MCF 10A (cell line): ENCODE results near the gene GTPBP6. TPM values are rescaled to one million over a fixed set of nuclear protein-coding genes. Genes with fewer than 3 reads are reported as not detected.

Experiments
- BruUV-seq: library from RNA; stranded (reverse); fragments of 400-500 nt; replicated peaks from 2 replicates; lab custom pipeline; 2021; lab: Mats Ljungman, UMichigan
- CTCF ChIA-PET: fragments of 300-600 bp; sonication (Branson Sonifier 250); formaldehyde crosslinking; extraction: SDS; loops from one replicate; lab custom pipeline; 2021; ENCODE audit warnings: antibody characterized with exemption, inconsistent platforms; lab: Yijun Ruan, JAX
- POLR2A ChIA-PET: fragments of 300-600, 350-650 bp; sonication (Branson Sonifier 250); formaldehyde crosslinking; extraction: SDS; loops from one replicate; lab custom pipeline; 2020; ENCODE audit warnings: antibody characterized with exemption, inconsistent platforms; lab: Yijun Ruan, JAX
- DNase-seq: peaks from one replicate; pipeline ENCODE4 v3.0.0-alpha.2; 2018; ENCODE audit not compliant: unreplicated experiment
- H3K27ac Mint-ChIP-seq: one replicate; pipeline ENCODE4 v1.8.0; 2022; ENCODE audit warnings: mild to moderate bottlenecking, low read depth, mixed read lengths; ENCODE audit not compliant: unreplicated experiment
- H3K27me3 Mint-ChIP-seq: one replicate; pipeline ENCODE4 v1.8.0; 2022; ENCODE audit warnings: mixed read lengths; ENCODE audit not compliant: insufficient read depth, unreplicated experiment
- H3K36me3 Mint-ChIP-seq: one replicate; pipeline ENCODE4 v1.8.0; 2022; ENCODE audit warnings: mild to moderate bottlenecking, moderate library complexity, mixed read lengths; ENCODE audit not compliant: insufficient read depth, unreplicated experiment
- H3K4me1 Mint-ChIP-seq: one replicate; pipeline ENCODE4 v1.8.0; 2022; ENCODE audit warnings: mixed read lengths; ENCODE audit not compliant: insufficient read depth, unreplicated experiment
- H3K4me3 Mint-ChIP-seq: one replicate; pipeline ENCODE4 v1.8.0; 2022; ENCODE audit warnings: mild to moderate bottlenecking, moderate library complexity, mixed read lengths; ENCODE audit not compliant: unreplicated experiment
- H3K9me3 Mint-ChIP-seq: one replicate; pipeline ENCODE4 v1.8.0; 2022; ENCODE audit warnings: mixed read lengths; ENCODE audit not compliant: unreplicated experiment
- CTCF ChIP-seq: fragments of 200-600 bp; IDR thresholded peaks from one replicate; pipeline ENCODE4 v1.8.0; 2022; ENCODE audit warnings: antibody characterized with exemption, mild to moderate bottlenecking; ENCODE audit not compliant: unreplicated experiment
- intact Hi-C: fragments of 100-400 bp; cut with micrococcal nuclease; formaldehyde crosslinking; loops from 2 replicates; pipeline ENCODE4 v1.14.1; 2022
- total RNA-seq: library from RNA; stranded (reverse); gene quantifications from 2 replicates; pipeline ENCODE4 v1.2.3, GENCODE V29; 2022

GTPBP6 gene
- total RNA-seq, 1 experiment from 2014 or later: 73.4 TPM

- POLR2A ChIA-PET: no interaction called here
- BruUV-seq: no TSS peak
- no peak for TF ChIP-seq CTCF
- CTCF ChIA-PET: no interaction called here
- no peaks in the 10 kb centered on the region for H3K27me3 Mint-ChIP-seq
- no peaks in the 10 kb centered on the region for H3K9me3 Mint-ChIP-seq
- no peak overlapping the region for H3K27ac Mint-ChIP-seq
- H3K36me3 Mint-ChIP-seq: peaks cover 58% of the 10 kb centered on the region
- DNase-seq: no peak
- intact Hi-C loops: no loop called here
- H3K4me3 Mint-ChIP-seq: no peak overlapping the region
- H3K4me1 Mint-ChIP-seq: no peaks in the 10 kb centered on the region
These were observed 5.0 kb downstream of the GTPBP6 start for GRCh38 chrX:313546-313945.

GRCh38 chrX:312621-313331 is 5.8 kb downstream of the GTPBP6 start:
- no peak for TF ChIP-seq CTCF
- H3K36me3 Mint-ChIP-seq: peaks cover 58% of the 10 kb centered on the region
- ChIA-PET CTCF (no interaction called here), POLR2A (no interaction called here)
- H3K9me3 Mint-ChIP-seq: no peaks in the 10 kb centered on the region
- H3K4me1 Mint-ChIP-seq: no peaks in the 10 kb centered on the region
- H3K4me3 Mint-ChIP-seq: no peak overlapping the region
- H3K27ac Mint-ChIP-seq: no peak overlapping the region
- no peak for DNase-seq
- no peaks in the 10 kb centered on the region for H3K27me3 Mint-ChIP-seq
- BruUV-seq: no TSS peak
- intact Hi-C loops: no loop called here

- no peak for TF ChIP-seq CTCF
- no peak for DNase-seq
- ChIA-PET POLR2A (no interaction called here), CTCF (no interaction called here)
- Mint-ChIP-seq H3K4me3 (no peak overlapping the region), H3K36me3 (peaks cover 66% of the 10 kb centered on the region), H3K27me3 (no peaks in the 10 kb centered on the region), H3K4me1 (no peaks in the 10 kb centered on the region), H3K27ac (no peak overlapping the region), H3K9me3 (no peaks in the 10 kb centered on the region)
- BruUV-seq: no TSS peak
- intact Hi-C loops: no loop called here
These were observed 7.2 kb downstream of the GTPBP6 start for GRCh38 chrX:311156-312129.

- ChIA-PET POLR2A (no interaction called here), CTCF (no interaction called here)
- Mint-ChIP-seq H3K4me3 (no peak overlapping the region), H3K9me3 (no peaks in the 10 kb centered on the region), H3K27ac (no peak overlapping the region), H3K4me1 (no peaks in the 10 kb centered on the region), H3K27me3 (no peaks in the 10 kb centered on the region), H3K36me3 (peaks cover 73% of the 10 kb centered on the region)
- BruUV-seq: no TSS peak
- intact Hi-C loops: no loop called here
- no peak for TF ChIP-seq CTCF
- DNase-seq: no peak
These were observed 7.9 kb downstream of the GTPBP6 start for GRCh38 chrX:310621-311155.
